CD4-positive, alpha-beta T cell (primary cell): ENCODE data around the gene STIMATE. TPM values are rescaled to one million over a fixed set of nuclear protein-coding genes. Genes with fewer than 3 reads are reported as not detected.

ENCODE experiments used
- ATAC-seq: fragments of 200-7000 bp; cut with Tn5 transposase; one replicate; pipeline ENCODE4 v1.10.0; 2022; ENCODE audit warnings: mild to moderate bottlenecking; ENCODE audit not compliant: poor library complexity
- CTCF ChIA-PET: fragments of 350-600 bp; sonication (Branson Sonifier 250); formaldehyde crosslinking; loops from one replicate; lab custom pipeline; 2021; ENCODE audit warnings: antibody characterized with exemption, inconsistent platforms; lab: Charles Lee
- POLR2A ChIA-PET: fragments of 350-600 bp; sonication (Branson Sonifier 250); formaldehyde crosslinking; loops from one replicate; lab custom pipeline; 2021; ENCODE audit warnings: antibody characterized with exemption, inconsistent platforms; lab: Charles Lee
- DNase-seq, 14 experiments: peaks; one replicate each; pipeline ENCODE4 v3.0.0-alpha.2; 2013 to 2020; ENCODE audit warnings: mixed read lengths in 2 of 14
- H3K27ac ChIP-seq, 2 donors: one replicate each; pipeline versions ENCODE4 v1.5.1 to v1.7.0; 2013; ENCODE audit warnings: low read length in 2 of 2, low read depth in 1 of 2, mild to moderate bottlenecking in 1 of 2
- H3K27me3 ChIP-seq, 2 experiments: 1 replicate in 1 of 2; 2 replicates in 1 of 2; pipeline versions ENCODE4 v1.6.1 to v1.7.0; 2013; ENCODE audit warnings: low read length in 2 of 2, control low read depth in 1 of 2, mild to moderate bottlenecking in 1 of 2, moderate library complexity in 1 of 2; ENCODE audit not compliant: insufficient read depth in 2 of 2, control insufficient read depth in 1 of 2
- H3K36me3 ChIP-seq: one replicate; pipeline ENCODE4 v1.6.1; 2013; ENCODE audit warnings: low read length, control low read depth; ENCODE audit not compliant: insufficient read depth
- H3K4me1 ChIP-seq: one replicate; pipeline ENCODE4 v1.6.1; 2013; ENCODE audit warnings: low read length, control low read depth; ENCODE audit not compliant: insufficient read depth
- H3K4me3 ChIP-seq: one replicate; pipeline ENCODE4 v1.5.1; 2013; ENCODE audit warnings: mild to moderate bottlenecking, low read length, moderate library complexity
- H3K9me3 ChIP-seq, 2 experiments: 1 replicate in 1 of 2; 2 replicates in 1 of 2; pipeline versions ENCODE4 v1.6.1 to v1.7.0; 2013; ENCODE audit warnings: low read length in 2 of 2, mild to moderate bottlenecking in 2 of 2, control low read depth in 1 of 2, moderate library complexity in 1 of 2; ENCODE audit not compliant: control insufficient read depth in 1 of 2, insufficient read depth in 1 of 2
- H3K27ac Mint-ChIP-seq: one replicate; pipeline ENCODE4 v1.8.0; 2020; ENCODE audit warnings: mixed read lengths
- H3K27me3 Mint-ChIP-seq: one replicate; pipeline ENCODE4 v1.8.0; 2021; ENCODE audit warnings: mixed read lengths
- H3K36me3 Mint-ChIP-seq: one replicate; pipeline ENCODE4 v1.8.0; 2021; ENCODE audit warnings: low read depth, mixed read lengths
- H3K4me1 Mint-ChIP-seq: one replicate; pipeline ENCODE4 v1.8.0; 2021; ENCODE audit warnings: low read depth, mixed read lengths
- H3K4me3 Mint-ChIP-seq: one replicate; pipeline ENCODE4 v1.8.0; 2020; ENCODE audit warnings: mild to moderate bottlenecking, mixed read lengths
- H3K9me3 Mint-ChIP-seq: one replicate; pipeline ENCODE4 v1.8.0; 2020; ENCODE audit warnings: mixed read lengths
- intact Hi-C, 2 experiments: fragments of 100-400 bp; cut with DNase I in 1 of 2; cut with micrococcal nuclease in 1 of 2; formaldehyde crosslinking; loops; one replicate each; pipeline versions ENCODE4 v1.15.1 to v1.9.0; 2023 to 2025; cut with DNase I, micrococcal nuclease
- total RNA-seq, 174 experiments: library from RNA in 2 of 174; stranded (reverse) in 2 of 174; gene quantifications; one replicate each; pipeline ENCODE4 v1.2.3 and lab custom pipeline; 2021 to 2026
- TF ChIP-seq, protein P1 (sequence below): fragments of 200-600 bp; IDR thresholded peaks from one replicate; pipeline ENCODE4 v1.8.0; 2022; ENCODE audit warnings: antibody characterized with exemption, mild to moderate bottlenecking

STIMATE gene
- total RNA-seq, 2 experiments from 2014 or later, result 39.8 to 42.6 TPM

DNA sequence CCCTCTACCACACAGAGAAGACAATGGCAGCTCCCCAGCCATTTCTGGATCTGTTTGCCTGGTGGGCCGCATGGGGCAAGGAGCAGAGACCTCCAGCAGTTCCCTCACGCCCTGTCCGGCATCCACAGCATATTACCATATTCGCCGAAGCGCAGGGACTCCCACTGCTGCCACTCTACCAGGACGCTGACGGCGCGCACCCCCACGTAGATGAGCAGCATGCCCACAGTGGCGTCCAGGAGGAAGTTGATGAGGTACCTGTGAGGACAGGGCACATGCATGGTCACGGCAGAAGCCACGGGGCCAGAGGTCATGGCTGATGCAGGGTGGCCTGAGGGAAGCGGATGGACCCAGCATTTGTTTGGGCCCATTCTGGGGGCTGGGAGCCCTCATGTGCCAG, 47.7 kb downstream of the STIMATE start:
- Mint-ChIP-seq H3K27me3 (no peaks in the 10 kb centered on the region), H3K27ac (no peak overlapping the region), H3K36me3 (peaks cover 63% of the 10 kb centered on the region), H3K9me3 (no peaks in the 10 kb centered on the region), H3K4me1 (peaks cover 6% of the 10 kb centered on the region), H3K4me3 (no peak overlapping the region)
- CTCF ChIA-PET, result no interaction called here
- POLR2A ChIA-PET, result no interaction called here
- no peak overlapping the region for H3K4me3 ChIP-seq
- intact Hi-C loops, result loop anchor here (5.0 kb wide), 2 partner anchors 138 to 348 kb away; no protein-coding TSS in a partner anchor
- no peak for DNase-seq
- ATAC-seq, result no peak
- H3K27ac ChIP-seq, result no peak overlapping the region
- H3K27me3 ChIP-seq, result no peaks in the 10 kb centered on the region
- H3K9me3 ChIP-seq, result no peaks in the 10 kb centered on the region
- peaks cover 64% of the 10 kb centered on the region for H3K36me3 ChIP-seq
- no peaks in the 10 kb centered on the region for H3K4me1 ChIP-seq
- TF ChIP-seq, protein P1, sequence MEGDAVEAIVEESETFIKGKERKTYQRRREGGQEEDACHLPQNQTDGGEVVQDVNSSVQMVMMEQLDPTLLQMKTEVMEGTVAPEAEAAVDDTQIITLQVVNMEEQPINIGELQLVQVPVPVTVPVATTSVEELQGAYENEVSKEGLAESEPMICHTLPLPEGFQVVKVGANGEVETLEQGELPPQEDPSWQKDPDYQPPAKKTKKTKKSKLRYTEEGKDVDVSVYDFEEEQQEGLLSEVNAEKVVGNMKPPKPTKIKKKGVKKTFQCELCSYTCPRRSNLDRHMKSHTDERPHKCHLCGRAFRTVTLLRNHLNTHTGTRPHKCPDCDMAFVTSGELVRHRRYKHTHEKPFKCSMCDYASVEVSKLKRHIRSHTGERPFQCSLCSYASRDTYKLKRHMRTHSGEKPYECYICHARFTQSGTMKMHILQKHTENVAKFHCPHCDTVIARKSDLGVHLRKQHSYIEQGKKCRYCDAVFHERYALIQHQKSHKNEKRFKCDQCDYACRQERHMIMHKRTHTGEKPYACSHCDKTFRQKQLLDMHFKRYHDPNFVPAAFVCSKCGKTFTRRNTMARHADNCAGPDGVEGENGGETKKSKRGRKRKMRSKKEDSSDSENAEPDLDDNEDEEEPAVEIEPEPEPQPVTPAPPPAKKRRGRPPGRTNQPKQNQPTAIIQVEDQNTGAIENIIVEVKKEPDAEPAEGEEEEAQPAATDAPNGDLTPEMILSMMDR, result no peak

DNA sequence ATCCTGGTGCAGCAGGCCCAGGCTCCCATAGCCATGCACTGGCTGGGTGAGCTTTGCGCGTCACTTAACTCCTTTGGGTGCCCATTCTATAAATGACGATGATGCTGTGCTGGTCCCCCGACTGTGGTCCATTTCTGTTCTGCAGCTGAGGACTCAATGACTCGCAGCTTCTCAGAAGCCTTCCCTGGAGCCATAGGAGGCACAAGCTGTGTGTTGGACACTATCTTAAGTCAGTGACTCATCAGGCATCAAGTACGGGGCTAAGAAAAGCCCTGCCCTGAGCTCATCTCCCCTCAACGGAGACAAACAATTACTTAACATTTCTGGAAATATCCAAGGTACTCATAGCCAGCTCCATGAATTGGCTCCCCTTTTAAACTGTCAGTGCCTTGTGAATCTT, 48.7 kb downstream of the STIMATE start:
- Mint-ChIP-seq H3K4me3 (no peak overlapping the region), H3K4me1 (peaks cover 12% of the 10 kb centered on the region), H3K9me3 (no peaks in the 10 kb centered on the region), H3K27ac (no peak overlapping the region), H3K27me3 (no peaks in the 10 kb centered on the region), H3K36me3 (peaks cover 65% of the 10 kb centered on the region)
- DNase-seq, result no peak
- Histone ChIP-seq H3K36me3 (peaks cover 63% of the 10 kb centered on the region), H3K9me3 (no peaks in the 10 kb centered on the region), H3K4me1 (no peaks in the 10 kb centered on the region), H3K4me3 (no peak overlapping the region), H3K27me3 (no peaks in the 10 kb centered on the region), H3K27ac (no peak overlapping the region)
- POLR2A ChIA-PET, result no interaction called here
- ATAC-seq, result no peak
- CTCF ChIA-PET, result no interaction called here
- intact Hi-C loops, result no loop called here
- TF ChIP-seq, protein P1, result no peak

DNA sequence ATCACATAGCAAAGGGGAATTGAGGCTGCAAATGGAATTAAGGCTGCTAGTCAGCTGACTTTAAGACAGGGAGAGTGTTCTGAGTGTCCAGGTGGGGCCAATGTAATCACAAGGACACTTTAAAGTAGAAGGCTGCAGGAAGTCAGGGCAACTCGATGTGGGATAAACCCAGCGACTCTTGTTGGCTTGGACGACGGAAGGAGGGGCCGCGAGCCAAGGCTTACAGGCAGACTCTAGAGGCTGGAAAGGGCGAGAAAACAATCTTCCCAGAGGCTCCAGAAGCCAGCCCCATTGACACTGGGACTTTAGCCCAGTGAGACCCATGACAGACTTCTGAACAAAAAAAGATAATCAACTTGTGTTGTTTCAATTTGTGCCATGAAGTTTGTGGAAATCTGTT, 49.6 kb downstream of the STIMATE start:
- Histone ChIP-seq H3K36me3 (peaks cover 69% of the 10 kb centered on the region), H3K4me1 (no peaks in the 10 kb centered on the region), H3K9me3 (no peaks in the 10 kb centered on the region), H3K27me3 (no peaks in the 10 kb centered on the region), H3K4me3 (no peak overlapping the region), H3K27ac (no peak overlapping the region)
- ChIA-PET POLR2A (no interaction called here), CTCF (no interaction called here)
- no peak for DNase-seq
- Mint-ChIP-seq H3K4me1 (peaks cover 12% of the 10 kb centered on the region), H3K27ac (no peak overlapping the region), H3K4me3 (no peak overlapping the region), H3K36me3 (peaks cover 63% of the 10 kb centered on the region), H3K27me3 (no peaks in the 10 kb centered on the region), H3K9me3 (no peaks in the 10 kb centered on the region)
- TF ChIP-seq, protein P1, result no peak
- intact Hi-C loops, result no loop called here
- no peak for ATAC-seq
